Measurements from ENCODE around the gene SLC4A1AP.
"Not testable (repeated sequence)": the region's sequence is repeated elsewhere in the genome, so short reads cannot be mapped to it uniquely, and the experiment has no call there.

Gene SLC4A1AP

GRCh38 chr2:27663285-27664153 is at the start of gene SLC4A1AP, which contains the start of gene SUPT7L:
Gene SLC4A1AP, plus strand, starts transcription at chr2:27663889. Its CDS starts 26 bp downstream, at chr2:27663915.
Gene SUPT7L, minus strand, starts transcription at chr2:27663614. Its CDS starts 1,422 bp downstream, at chr2:27662192.
- Mint-ChIP-seq H3K4me1 (peaks cover 46% of the 10 kb centered on the region), H3K27me3 (no peaks in the 10 kb centered on the region), H3K27ac (ENCODE audit: low read depth) (peak within 1 kb of the TSS; percentile 98), H3K4me3 (peak within 1 kb of the TSS; percentile 99), H3K36me3 (ENCODE audit: insufficient read depth) (peaks cover 69% of the 10 kb centered on the region), H3K9me3 (no peaks in the 10 kb centered on the region)
- DNase-seq (ENCODE audit: low spot score in 2 of 2), result peak; percentile 70 to 77
- peak; percentile 85 for ATAC-seq (replicated peaks; ENCODE audit: extremely low read depth, poor library complexity, severe bottlenecking)

- Mint-ChIP-seq H3K27me3 (no peaks in the 10 kb centered on the region), H3K27ac (ENCODE audit: low read depth) (no peak overlapping the region), H3K4me3 (no peak overlapping the region), H3K4me1 (no peaks in the 10 kb centered on the region), H3K36me3 (ENCODE audit: insufficient read depth) (peaks cover 52% of the 10 kb centered on the region), H3K9me3 (no peaks in the 10 kb centered on the region)
- no peak for ATAC-seq (replicated peaks; ENCODE audit: extremely low read depth, poor library complexity, severe bottlenecking)
- DNase-seq (ENCODE audit: low spot score in 2 of 2), result no peak
These were observed 49.7 kb upstream of the SLC4A1AP start for GRCh38 chr2:27613985-27614384.

GRCh38 chr2:27615316-27615715 is 48.4 kb upstream of the SLC4A1AP start:
- ATAC-seq (replicated peaks; ENCODE audit: extremely low read depth, poor library complexity, severe bottlenecking), result no peak

GRCh38 chr2:27621524-27621923 is 42.2 kb upstream of the SLC4A1AP start:
- no peaks in the 10 kb centered on the region for H3K4me1 Mint-ChIP-seq

More at GRCh38 chr2:27615316-27615715, 48.4 kb upstream of the SLC4A1AP start:
- Mint-ChIP-seq H3K9me3 (no peaks in the 10 kb centered on the region), H3K36me3 (ENCODE audit: insufficient read depth) (peaks cover 52% of the 10 kb centered on the region), H3K27me3 (no peaks in the 10 kb centered on the region), H3K4me1 (no peaks in the 10 kb centered on the region), H3K27ac (ENCODE audit: low read depth) (no peak overlapping the region), H3K4me3 (no peak overlapping the region)
- DNase-seq (ENCODE audit: low spot score in 2 of 2), result no peak

GRCh38 chr2:27622921-27623384 is 40.7 kb upstream of the SLC4A1AP start:
- no peak overlapping the region for H3K27ac Mint-ChIP-seq (ENCODE audit: low read depth)
- no peak for DNase-seq (ENCODE audit: low spot score in 2 of 2)
- peaks cover 42% of the 10 kb centered on the region for H3K36me3 Mint-ChIP-seq (ENCODE audit: insufficient read depth)

More at GRCh38 chr2:27621524-27621923, 42.2 kb upstream of the SLC4A1AP start:
- Mint-ChIP-seq H3K27me3 (no peaks in the 10 kb centered on the region), H3K9me3 (no peaks in the 10 kb centered on the region), H3K27ac (ENCODE audit: low read depth) (no peak overlapping the region), H3K36me3 (ENCODE audit: insufficient read depth) (peaks cover 55% of the 10 kb centered on the region), H3K4me3 (no peak overlapping the region)
- DNase-seq (ENCODE audit: low spot score in 2 of 2) (no peak), ATAC-seq (replicated peaks; ENCODE audit: extremely low read depth, poor library complexity, severe bottlenecking) (no peak)

GRCh38 chr2:27624943-27625342 is 38.7 kb upstream of the SLC4A1AP start:
- H3K4me3 Mint-ChIP-seq, result no peak overlapping the region
- peaks cover 28% of the 10 kb centered on the region for H3K36me3 Mint-ChIP-seq (ENCODE audit: insufficient read depth)
- H3K27me3 Mint-ChIP-seq, result no peaks in the 10 kb centered on the region
- ATAC-seq (replicated peaks; ENCODE audit: extremely low read depth, poor library complexity, severe bottlenecking) (no peak), DNase-seq (ENCODE audit: low spot score in 2 of 2) (no peak)
- H3K9me3 Mint-ChIP-seq, result no peaks in the 10 kb centered on the region
- peaks cover 4% of the 10 kb centered on the region for H3K4me1 Mint-ChIP-seq
- no peak overlapping the region for H3K27ac Mint-ChIP-seq (ENCODE audit: low read depth)

More at GRCh38 chr2:27622921-27623384, 40.7 kb upstream of the SLC4A1AP start:
- Mint-ChIP-seq H3K9me3 (no peaks in the 10 kb centered on the region), H3K27me3 (no peaks in the 10 kb centered on the region), H3K4me3 (no peak overlapping the region), H3K4me1 (peaks cover 4% of the 10 kb centered on the region)
- no peak for ATAC-seq (replicated peaks; ENCODE audit: extremely low read depth, poor library complexity, severe bottlenecking)

- H3K27me3 Mint-ChIP-seq, result not testable (repeated sequence)
- H3K4me1 Mint-ChIP-seq, result peaks cover 11% of the 10 kb centered on the region
These were observed 37.4 kb upstream of the SLC4A1AP start for GRCh38 chr2:27626323-27626722.

GRCh38 chr2:27626921-27627320 is 36.8 kb upstream of the SLC4A1AP start:
- not testable (repeated sequence) for H3K4me3 Mint-ChIP-seq; ATAC-seq (replicated peaks; ENCODE audit: extremely low read depth, poor library complexity, severe bottlenecking); DNase-seq (ENCODE audit: low spot score in 2 of 2); H3K9me3 Mint-ChIP-seq; H3K27me3 Mint-ChIP-seq
- Mint-ChIP-seq H3K4me1 (peaks cover 11% of the 10 kb centered on the region), H3K27ac (ENCODE audit: low read depth) (peak overlapping the region; percentile 76), H3K36me3 (ENCODE audit: insufficient read depth) (peaks cover 22% of the 10 kb centered on the region)

More at GRCh38 chr2:27626323-27626722, 37.4 kb upstream of the SLC4A1AP start:
- not testable (repeated sequence) for H3K4me3 Mint-ChIP-seq; H3K9me3 Mint-ChIP-seq; H3K27ac Mint-ChIP-seq (ENCODE audit: low read depth); DNase-seq (ENCODE audit: low spot score in 2 of 2); ATAC-seq (replicated peaks; ENCODE audit: extremely low read depth, poor library complexity, severe bottlenecking)
- peaks cover 23% of the 10 kb centered on the region for H3K36me3 Mint-ChIP-seq (ENCODE audit: insufficient read depth)

GRCh38 chr2:27627963-27628766 is 35.5 kb upstream of the SLC4A1AP start:
- peaks cover 15% of the 10 kb centered on the region for H3K36me3 Mint-ChIP-seq (ENCODE audit: insufficient read depth)
- ATAC-seq (replicated peaks; ENCODE audit: extremely low read depth, poor library complexity, severe bottlenecking) (peak; percentile 12), DNase-seq (ENCODE audit: low spot score in 2 of 2) (peak in 1 of 2 donors; percentile 10)
- no peaks in the 10 kb centered on the region for H3K27me3 Mint-ChIP-seq
- H3K4me1 Mint-ChIP-seq, result peaks cover 11% of the 10 kb centered on the region
- no peak overlapping the region for H3K4me3 Mint-ChIP-seq
- peak overlapping the region; percentile 76 for H3K27ac Mint-ChIP-seq (ENCODE audit: low read depth)
- no peaks in the 10 kb centered on the region for H3K9me3 Mint-ChIP-seq

- DNase-seq (ENCODE audit: low spot score in 2 of 2) (peak; percentile 86 to 94), ATAC-seq (replicated peaks; ENCODE audit: extremely low read depth, poor library complexity, severe bottlenecking) (peak; percentile 100)
- Mint-ChIP-seq H3K27me3 (no peaks in the 10 kb centered on the region), H3K9me3 (no peaks in the 10 kb centered on the region), H3K36me3 (ENCODE audit: insufficient read depth) (peaks cover 19% of the 10 kb centered on the region), H3K4me3 (no peak within 1 kb of the TSS), H3K4me1 (peaks cover 15% of the 10 kb centered on the region), H3K27ac (ENCODE audit: low read depth) (peak within 1 kb of the TSS; percentile 76)
These were observed 34.7 kb upstream of the SLC4A1AP start, which contains the start of the genes CCDC121 and GPN1 for GRCh38 chr2:27628767-27629709. Gene CCDC121, minus strand, starts transcription at chr2:27629012. Its CDS starts 1,213 bp downstream, at chr2:27627799. Gene GPN1, plus strand, starts transcription at chr2:27629050. Its CDS starts 9 bp downstream, at chr2:27629059.

- not testable (repeated sequence) for ATAC-seq (replicated peaks; ENCODE audit: extremely low read depth, poor library complexity, severe bottlenecking); DNase-seq (ENCODE audit: low spot score in 2 of 2); H3K27ac Mint-ChIP-seq (ENCODE audit: low read depth); H3K27me3 Mint-ChIP-seq; H3K4me3 Mint-ChIP-seq; H3K9me3 Mint-ChIP-seq
- H3K36me3 Mint-ChIP-seq (ENCODE audit: insufficient read depth), result peaks cover 27% of the 10 kb centered on the region
- peaks cover 15% of the 10 kb centered on the region for H3K4me1 Mint-ChIP-seq
These were observed 33.4 kb upstream of the SLC4A1AP start for GRCh38 chr2:27630257-27630656.

Measured in central memory CD8-positive, alpha-beta T cell (primary cell).